OCI-M2 (cell line): ENCODE measurements around the gene NDE1.
"Not testable (repeated sequence)": the region's sequence is repeated elsewhere in the genome, so short reads cannot be mapped to it uniquely, and the experiment has no call there.

Experiments used
- DNase-seq: peaks from one replicate; lab custom pipeline; 2025; ENCODE audit not compliant: unreplicated experiment; lab: John Stamatoyannopoulos, UW

NDE1 gene

DNA sequence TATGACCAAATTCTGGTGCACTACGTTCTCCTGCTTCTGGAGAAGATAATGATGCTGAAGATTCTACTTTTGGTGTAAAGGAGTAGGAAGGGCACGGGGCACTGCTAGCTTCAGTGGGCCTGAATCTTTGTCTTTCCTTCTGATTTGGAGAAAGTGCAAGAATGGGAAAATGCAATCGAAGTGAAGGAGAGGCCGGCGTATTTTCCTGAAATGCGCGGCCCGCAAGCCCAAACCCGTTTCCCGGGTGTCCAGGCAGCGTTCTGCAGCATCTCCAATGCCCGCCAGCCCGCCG is 372 bp upstream of the NDE1 start:
- no peak for DNase-seq

DNA sequence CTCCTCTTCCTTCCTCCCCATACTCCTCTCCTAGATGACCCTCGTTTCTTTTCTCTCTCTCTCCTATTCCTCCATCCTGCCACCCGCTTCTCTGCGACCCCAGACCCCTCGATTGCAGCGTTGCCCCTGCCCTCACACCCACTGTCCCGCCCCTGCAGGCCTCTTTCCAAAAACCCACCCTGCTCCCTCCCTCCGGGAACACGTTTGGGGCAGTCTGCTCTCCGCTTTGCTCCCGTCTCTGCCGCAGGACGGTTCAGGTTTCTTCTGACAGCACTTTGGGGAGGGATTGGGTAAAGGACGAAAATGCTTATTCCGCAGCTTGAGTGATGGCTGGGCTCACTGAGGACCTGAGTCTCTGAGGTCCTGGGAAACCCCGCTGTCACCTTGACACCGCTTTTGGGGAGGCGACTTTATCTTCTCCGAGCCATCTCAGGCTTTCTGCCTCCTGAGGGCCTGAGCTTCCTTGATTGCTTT is 690 bp downstream of the NDE1 start:
- no peak for DNase-seq

DNA sequence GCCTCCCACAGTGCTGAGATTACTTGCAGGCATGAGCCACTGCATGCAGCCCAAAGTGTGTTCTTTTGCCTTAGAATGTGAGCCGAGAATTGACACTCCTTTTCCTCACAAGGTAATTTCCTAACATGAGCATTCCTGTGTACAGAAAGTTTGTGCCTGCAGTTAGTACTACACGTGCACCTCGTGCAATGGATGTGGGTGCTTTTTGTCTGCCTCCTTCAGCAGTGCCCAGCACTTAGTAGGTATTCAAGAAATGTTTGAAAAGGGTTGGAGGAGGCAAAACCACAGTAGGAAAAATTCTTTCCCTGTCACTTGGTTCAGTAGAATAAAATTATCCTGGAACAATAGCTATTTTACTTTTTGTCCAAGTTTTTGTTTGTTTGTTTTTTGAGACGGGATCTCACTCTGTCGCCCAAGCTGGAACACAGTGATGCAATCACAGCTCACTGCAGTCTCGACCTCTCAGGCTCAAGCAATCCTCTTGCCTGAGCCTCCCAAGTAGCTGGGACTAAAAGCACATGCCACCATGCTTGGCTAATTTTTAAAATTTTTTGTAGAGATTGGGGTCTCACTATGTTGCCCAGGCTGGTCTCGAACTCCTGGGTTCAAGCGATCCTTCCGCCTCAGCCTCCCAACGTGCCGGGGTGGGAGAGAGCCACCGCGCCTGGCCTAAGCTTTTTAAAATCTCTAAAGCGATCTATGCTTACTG is 2.4 kb downstream of the NDE1 start:
- no peak for DNase-seq

DNA sequence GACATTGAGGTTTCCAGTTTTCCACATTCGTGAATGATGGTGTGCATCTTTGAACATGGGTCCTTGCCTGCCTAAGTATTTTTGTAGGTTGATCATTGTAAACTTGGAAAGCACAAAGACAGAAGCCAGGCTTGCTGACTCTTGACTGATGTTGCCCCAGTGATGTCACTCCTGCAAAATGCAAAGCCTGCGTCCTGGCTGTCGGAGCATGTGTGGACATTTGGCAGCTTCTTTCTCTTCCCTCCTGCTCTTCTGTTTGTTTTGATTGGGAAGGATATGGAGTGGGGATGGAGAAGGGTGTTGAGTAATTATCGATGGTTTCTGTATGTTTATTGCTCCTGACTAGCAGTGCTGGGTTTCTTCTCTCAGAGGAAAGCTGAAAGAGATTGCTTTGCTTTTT is 3.2 kb downstream of the NDE1 start:
- no peak for DNase-seq

DNA sequence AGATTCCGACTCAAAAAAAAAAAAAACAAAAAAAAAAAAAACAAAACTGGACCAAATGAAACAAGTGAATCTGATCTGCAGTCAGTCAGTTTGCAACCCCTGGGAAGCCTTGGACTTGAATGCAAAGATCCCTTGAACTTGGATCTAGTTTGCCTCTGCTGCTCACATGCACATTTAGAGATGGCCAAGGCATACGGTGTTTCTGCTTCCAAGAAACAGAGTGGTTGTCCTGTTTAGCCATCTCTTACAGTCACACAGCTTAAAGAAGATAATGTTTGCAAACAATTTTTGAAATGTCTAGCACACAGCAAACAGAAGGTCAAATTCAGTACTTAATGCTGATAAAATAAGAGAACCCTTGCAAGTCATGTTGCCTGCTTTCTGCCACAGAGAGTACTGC is 4.5 kb downstream of the NDE1 start:
- no peak for DNase-seq

DNA sequence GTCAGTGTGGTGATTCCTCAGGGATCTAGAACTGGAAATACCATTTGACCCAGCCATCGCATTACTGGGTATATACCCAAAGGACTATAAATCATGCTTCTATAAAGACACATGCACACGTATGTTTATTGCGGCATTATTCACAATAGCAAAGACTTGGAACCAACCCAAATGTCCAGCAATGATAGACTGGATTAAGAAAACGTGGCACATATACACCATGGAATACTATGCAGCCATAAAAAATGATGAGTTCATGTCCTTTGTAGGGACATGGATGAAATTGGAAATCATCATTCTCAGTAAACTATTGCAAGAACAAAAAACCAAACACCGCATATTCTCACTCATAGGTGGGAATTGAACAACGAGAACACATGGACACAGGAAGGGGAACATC is 5.5 kb downstream of the NDE1 start:
- not testable (repeated sequence) for DNase-seq

GRCh38 chr16:15658149-15658548 is 8.1 kb downstream of the NDE1 start:
- DNase-seq, result no peak

DNA sequence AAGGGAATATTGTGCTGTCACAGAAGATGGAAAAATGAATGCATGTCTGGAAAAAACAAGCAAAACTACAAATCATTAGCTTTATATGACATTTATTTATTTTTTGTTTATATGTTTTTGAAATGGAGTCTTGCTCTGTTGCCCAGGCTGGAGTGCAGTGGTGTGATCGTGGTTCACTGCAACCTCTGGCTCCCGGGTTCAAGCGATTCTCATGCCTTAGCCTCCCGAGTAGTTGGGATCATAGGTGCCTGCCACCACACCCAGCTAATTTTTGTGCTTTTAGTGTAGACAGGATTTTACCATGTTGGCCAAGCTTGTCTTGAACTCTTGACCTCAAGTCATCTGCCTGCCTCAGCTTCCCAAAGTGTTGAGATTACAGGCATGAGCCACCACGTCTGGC is 8.5 kb downstream of the NDE1 start:
- DNase-seq, result no peak

DNA sequence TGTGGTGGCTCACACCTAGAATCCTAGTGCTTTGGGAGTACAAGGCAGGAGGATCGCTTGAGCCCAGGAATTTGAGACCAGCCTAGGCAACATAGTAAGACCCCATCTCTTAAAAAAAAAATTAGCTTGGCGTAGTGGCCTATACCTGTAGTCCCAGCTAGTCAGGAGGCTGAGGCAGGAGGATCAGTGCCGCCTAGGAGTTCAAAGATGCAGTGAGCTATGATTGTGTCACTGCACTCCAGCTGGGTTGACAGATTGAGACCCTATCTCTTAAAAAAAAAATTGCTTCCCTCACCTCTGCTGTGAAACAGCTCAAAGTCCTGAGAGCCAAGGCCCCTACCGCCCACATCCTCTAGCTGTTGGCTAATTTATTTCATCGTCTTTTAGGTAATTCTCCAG is 10.2 kb downstream of the NDE1 start:
- DNase-seq, result no peak

DNA sequence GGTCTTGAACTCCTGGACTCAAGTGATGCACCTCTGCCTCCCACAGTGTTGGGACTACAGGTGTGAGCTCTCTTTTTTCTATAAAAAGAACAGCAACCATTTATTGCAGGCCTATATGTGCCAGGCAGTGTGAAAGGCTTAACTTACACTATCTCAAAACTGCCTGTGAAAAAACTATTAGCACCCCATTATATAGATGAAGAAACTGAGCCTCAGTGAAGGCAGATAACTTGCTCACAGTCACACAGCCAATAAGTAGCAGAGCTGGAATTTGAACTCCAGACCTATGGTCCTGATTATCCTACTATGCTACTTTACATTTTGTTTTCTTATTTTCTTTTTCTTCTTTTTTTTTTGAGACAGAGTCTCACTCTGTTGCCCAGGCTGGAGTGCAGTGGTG is 15.1 kb downstream of the NDE1 start:
- DNase-seq, result no peak

DNA sequence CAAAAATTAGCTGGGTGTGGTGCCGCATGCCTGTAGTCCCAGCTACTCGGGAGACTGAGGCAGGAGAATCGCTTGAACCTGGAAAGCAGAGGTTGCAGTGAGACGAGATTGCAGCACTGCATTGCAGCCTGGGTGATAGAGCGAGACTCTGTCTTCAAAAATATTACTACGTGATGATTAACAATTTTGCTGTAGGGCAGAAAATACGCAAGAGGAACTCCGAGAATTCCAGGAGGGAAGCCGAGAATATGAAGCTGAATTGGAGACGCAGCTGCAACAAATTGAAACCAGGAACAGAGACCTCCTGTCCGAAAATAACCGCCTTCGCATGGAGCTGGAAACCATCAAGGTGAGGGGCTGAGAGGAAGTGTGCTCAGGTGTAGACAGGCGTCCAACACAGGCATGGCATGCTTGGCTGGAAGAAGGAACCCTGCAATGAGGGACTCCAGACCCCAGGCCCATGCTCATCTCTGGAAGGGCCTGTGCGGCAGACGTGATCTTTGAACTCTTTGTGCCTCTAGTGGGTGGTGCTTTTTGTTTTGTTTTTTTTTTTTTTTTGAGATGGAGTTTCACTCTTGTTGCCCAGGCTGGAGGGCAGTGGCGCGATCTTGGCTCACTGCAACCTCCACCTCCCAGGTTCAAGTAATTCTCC is 17.2 kb downstream of the NDE1 start:
- no peak for DNase-seq

DNA sequence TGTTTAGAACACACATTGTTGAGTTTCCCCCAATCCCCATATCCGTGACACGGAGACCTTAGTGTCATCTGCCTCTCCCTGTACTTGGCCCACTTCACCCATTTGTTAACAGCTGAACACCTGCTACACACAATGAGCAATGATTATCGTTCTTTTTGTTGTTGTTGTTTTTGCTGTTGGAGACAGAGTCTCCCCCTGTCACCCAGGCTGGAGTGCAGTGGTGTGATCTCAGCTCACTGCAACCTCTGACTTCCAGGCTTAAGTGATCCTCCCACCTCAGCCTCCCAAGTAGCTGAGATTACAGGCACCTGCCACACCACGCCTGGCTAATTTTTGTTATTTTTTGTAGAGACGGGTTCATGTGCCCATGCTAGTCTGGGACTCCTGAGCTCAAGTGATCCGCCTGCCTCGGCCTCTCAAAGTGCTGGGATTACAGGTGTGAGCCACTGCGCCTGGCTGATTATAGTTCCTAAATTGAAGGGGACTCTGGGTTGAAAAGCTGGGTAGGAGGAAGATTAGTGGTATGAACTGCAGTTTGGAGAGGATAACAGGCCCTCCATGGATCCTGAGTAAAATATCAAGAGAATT is 21.6 kb downstream of the NDE1 start:
- no peak for DNase-seq

GRCh38 chr16:15672127-15672513 is 22.1 kb downstream of the NDE1 start:
- DNase-seq, result not testable (repeated sequence)

DNA sequence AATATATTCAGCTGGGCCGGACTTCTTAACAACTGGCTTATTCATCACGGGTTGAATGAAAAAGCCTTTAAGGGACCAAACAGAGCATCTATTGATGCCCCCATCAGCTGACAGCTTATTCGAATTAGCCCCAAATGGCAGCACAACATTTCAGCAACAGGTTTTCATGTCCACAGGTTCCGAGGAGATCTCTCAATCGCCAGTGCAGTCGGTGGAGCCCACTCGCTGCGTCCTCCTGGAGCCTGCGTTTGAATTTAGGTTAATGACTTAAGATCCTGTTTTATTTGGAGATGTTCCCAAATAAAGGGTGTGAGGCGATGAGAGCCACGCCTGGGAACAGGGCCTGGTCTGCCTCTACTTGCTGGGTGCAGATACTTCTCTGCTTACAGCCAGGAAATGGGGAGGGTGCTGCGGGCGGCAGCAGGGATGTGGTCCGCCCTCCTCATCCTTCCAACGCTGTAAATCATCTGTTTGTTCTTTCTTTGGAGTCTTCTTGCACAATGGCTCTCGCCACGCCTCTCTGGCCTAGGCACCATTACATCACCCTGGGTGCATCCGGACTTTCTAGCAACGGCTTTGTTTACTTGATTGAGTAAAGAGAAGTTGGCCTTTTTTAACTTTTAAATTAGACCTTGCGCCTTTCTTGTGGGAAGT is 22.6 kb downstream of the NDE1 start:
- no peak for DNase-seq

DNA sequence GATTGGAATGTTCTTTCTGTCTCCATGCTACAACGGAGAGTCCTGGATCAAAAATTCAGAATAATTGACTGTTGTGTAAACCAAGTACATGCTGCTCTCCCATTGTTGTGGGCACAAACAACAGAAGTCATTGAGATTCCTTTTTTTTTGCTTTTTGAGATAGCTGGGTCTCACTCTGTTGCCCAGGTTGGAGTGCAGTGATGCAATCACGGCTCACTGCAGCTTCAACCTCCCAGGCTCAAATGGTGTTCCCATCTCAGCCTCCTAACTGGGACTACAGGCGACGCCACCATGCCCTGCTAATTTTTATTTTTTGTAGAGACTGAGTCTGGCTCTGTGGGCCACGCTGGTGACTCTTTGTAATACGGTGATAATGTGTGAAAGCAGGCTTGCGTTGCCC is 24.5 kb downstream of the NDE1 start:
- no peak for DNase-seq

GRCh38 chr16:15676506-15676905 is 26.5 kb downstream of the NDE1 start:
- DNase-seq, result no peak

- no peak for DNase-seq
Observed at GRCh38 chr16:15677447-15677846, 27.4 kb downstream of the NDE1 start.

DNA sequence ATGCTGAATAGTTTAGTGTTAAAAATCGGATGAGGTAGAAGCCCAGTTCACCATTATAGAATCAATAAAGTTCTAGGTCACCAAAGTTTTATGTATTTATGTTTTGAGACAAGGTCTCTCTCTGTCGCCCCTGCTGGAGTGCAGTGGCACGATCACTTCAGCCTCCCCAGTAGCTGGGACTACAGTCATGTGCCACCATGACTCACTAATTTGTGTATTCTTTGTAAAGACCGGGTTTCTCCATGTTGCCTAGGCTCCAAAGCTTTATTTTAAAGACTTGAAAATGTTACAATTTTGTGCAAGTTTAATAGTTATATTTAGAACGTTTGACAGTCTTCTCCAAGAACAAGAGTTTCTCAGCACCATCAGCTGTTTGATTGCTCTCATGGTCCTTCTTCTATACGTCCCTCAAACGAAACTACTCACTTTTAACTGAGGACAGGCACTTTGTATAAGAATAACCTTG is 32.1 kb downstream of the NDE1 start:
- no peak for DNase-seq

DNA sequence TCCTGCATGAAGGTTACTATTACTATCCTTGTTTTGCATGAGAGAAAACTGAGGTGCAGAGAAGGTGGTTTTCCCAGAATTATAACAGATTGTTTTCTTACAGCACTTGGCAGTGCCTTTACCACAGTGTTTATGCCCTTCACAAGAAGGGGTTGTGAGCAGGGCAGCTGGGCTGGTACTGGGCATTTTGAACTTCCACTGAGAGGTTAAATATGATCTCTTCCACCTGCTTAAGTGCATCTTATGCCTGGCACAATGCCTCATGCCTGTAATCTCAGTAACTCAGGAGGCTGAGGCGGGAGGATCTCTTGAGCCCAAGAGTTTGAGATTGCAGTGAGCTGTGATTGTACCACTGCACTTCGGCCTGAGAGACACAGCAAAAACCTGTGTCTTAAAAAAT is 36.2 kb downstream of the NDE1 start:
- DNase-seq, result no peak

GRCh38 chr16:15689290-15689689 is 39.2 kb downstream of the NDE1 start:
- no peak for DNase-seq

DNA sequence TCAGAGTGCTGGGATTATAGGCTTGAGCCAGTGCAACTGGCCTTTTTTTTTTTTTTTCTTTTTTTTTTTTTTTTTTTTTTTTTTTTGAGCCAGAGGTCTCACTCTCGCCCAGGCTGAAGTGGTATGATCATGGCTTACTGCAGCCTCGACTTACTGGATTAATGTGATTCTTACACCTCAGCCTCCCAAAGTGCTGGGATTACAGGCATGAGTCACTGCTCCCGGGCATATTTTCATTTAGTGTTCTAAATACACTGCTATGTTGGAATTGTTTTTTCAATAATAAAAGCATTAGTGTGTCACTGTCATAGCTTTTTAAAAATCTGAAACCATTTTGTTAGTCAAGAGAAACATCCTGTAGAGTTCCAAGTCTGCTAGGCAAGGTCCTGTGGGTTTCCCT is 40.3 kb downstream of the NDE1 start:
- no peak for DNase-seq

DNA sequence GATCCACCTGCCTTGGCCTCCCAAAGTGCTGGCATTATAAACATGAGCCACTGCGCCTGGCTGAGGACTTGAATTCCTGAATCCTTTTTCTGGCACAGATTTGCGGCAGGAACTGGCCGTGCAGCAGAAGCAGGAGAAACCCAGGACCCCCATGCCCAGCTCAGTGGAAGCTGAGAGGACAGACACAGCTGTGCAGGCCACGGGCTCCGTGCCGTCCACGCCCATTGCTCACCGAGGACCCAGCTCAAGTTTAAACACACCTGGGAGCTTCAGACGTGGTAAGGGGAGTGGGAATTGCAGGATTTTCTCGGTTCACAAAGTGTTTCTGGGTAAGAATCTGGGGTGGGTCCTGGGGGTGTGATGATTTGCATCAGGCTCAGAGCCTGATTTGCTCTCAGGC is 41.0 kb downstream of the NDE1 start:
- no peak for DNase-seq
